ENCODE measurements around the gene CDADC1.

GRCh38 chr13:49304356-49304755 lies 56.6 kb downstream of the CDADC1 start:
- TF ChIP-seq CTCF (IDR thresholded peaks at IDR 0.05) (no peak), POLR2AphosphoS5 (IDR thresholded peaks at IDR 0.05) (no peak)
